Loucy (cell line): ENCODE measurements around the gene TBC1D7.

Source experiments
- H2AFZ ChIP-seq: fragments of 200-600 bp; sonication (generic); 2 replicates; pipeline ENCODE4 v1.6.0; 2016; ENCODE audit warnings: antibody characterized with exemption, mild to moderate bottlenecking, low read length, moderate library complexity
- H3F3A ChIP-seq: fragments of 200-600 bp; 2 replicates; pipeline ENCODE4 v1.6.0; 2016; ENCODE audit warnings: antibody characterized with exemption, low read depth, mild to moderate bottlenecking
- H3K27me3 ChIP-seq: fragments of 200-600 bp; sonication (generic); 2 replicates; pipeline ENCODE4 v1.6.1; 2014; ENCODE audit warnings: low read length, mild to moderate bottlenecking; ENCODE audit not compliant: insufficient read depth, poor library complexity, severe bottlenecking
- H3K36me3 ChIP-seq: fragments of 200-600 bp; sonication (generic); 2 replicates; pipeline ENCODE4 v1.6.1; 2016; ENCODE audit warnings: low read length; ENCODE audit not compliant: insufficient read depth
- H3K4me1 ChIP-seq: fragments of 200-600 bp; sonication (generic); 2 replicates; pipeline ENCODE4 v1.5.1; 2014; ENCODE audit warnings: low read length, mild to moderate bottlenecking; ENCODE audit not compliant: insufficient read depth, poor library complexity, severe bottlenecking
- H3K4me2 ChIP-seq: fragments of 200-600 bp; sonication (generic); 2 replicates; pipeline ENCODE4 v1.6.0; 2014; ENCODE audit warnings: antibody characterized with exemption, low read length, low read depth, mild to moderate bottlenecking; ENCODE audit not compliant: poor library complexity, severe bottlenecking
- H3K4me3 ChIP-seq: fragments of 200-600 bp; sonication (generic); 2 replicates; pipeline ENCODE4 v1.5.1; 2014; ENCODE audit warnings: low read length, mild to moderate bottlenecking, mixed read lengths; ENCODE audit not compliant: poor library complexity, severe bottlenecking
- H3K79me2 ChIP-seq: fragments of 200-600 bp; sonication (generic); 2 replicates; pipeline ENCODE4 v1.6.1; 2014; ENCODE audit warnings: low read length; ENCODE audit not compliant: insufficient read depth
- H3K9ac ChIP-seq: fragments of 200-600 bp; sonication (generic); 2 replicates; pipeline ENCODE4 v1.6.0; 2014; ENCODE audit warnings: mild to moderate bottlenecking, low read depth, low read length, moderate library complexity; ENCODE audit not compliant: poor library complexity, severe bottlenecking
- H3K9me2 ChIP-seq: fragments of 200-600 bp; sonication (generic); replicated peaks from 2 replicates; pipeline ENCODE4 v1.6.1; 2016; ENCODE audit warnings: low read depth, low read length, mixed read lengths
- H3K9me3 ChIP-seq: fragments of 200-600 bp; sonication (generic); 2 replicates; pipeline ENCODE4 v1.6.1; 2014; ENCODE audit warnings: mild to moderate bottlenecking, antibody characterized with exemption, low read length, low read depth; ENCODE audit not compliant: insufficient read depth
- H4K20me1 ChIP-seq: fragments of 200-600 bp; sonication (generic); 2 replicates; pipeline ENCODE4 v1.6.0; 2014; ENCODE audit warnings: antibody characterized with exemption, low read length, mild to moderate bottlenecking; ENCODE audit not compliant: insufficient read depth, poor library complexity, severe bottlenecking
- EZH2phosphoT487 ChIP-seq: fragments of 200-600 bp; IDR thresholded peaks from 2 replicates; pipeline ENCODE4 v1.6.1; 2018; ENCODE audit warnings: antibody characterized with exemption, mild to moderate bottlenecking, moderate library complexity, borderline replicate concordance
- TF ChIP-seq, protein P1 (sequence below): fragments of 200-600 bp; sonication (generic); conservative IDR thresholded peaks from 2 replicates; pipeline ENCODE4 v1.5.1; 2014; ENCODE audit warnings: mild to moderate bottlenecking, antibody characterized with exemption, low read length

TBC1D7 gene

DNA sequence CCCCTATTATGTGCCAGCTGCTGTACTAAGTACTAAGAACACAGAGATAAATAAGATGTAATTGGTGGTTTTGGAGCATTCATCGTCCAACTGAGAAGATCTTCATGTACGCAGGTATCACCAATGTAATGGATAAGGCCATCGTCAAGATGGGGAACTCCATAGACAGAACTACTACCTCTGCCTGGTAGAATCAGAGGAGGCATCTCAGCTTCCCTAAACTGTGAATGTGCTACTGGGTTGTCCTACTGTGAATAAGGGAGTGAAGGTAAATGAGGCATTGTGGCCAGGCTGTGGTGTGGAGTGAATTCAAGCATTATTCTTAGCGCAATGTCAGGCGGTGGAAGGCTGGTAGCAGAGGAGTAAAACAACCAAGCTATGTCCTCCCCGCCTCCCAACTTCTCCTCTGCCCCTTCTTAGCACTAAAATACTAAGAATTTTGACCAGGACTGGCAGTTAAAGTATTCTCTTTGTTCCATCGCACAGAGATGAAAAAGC lies 68.2 kb downstream of the TBC1D7 start:
- H3K79me2 ChIP-seq, result no peaks in the 10 kb centered on the region
- no peaks in the 10 kb centered on the region for H3K9me3 ChIP-seq
- TF ChIP-seq EZH2phosphoT487, result no peak
- TF ChIP-seq, protein P1, sequence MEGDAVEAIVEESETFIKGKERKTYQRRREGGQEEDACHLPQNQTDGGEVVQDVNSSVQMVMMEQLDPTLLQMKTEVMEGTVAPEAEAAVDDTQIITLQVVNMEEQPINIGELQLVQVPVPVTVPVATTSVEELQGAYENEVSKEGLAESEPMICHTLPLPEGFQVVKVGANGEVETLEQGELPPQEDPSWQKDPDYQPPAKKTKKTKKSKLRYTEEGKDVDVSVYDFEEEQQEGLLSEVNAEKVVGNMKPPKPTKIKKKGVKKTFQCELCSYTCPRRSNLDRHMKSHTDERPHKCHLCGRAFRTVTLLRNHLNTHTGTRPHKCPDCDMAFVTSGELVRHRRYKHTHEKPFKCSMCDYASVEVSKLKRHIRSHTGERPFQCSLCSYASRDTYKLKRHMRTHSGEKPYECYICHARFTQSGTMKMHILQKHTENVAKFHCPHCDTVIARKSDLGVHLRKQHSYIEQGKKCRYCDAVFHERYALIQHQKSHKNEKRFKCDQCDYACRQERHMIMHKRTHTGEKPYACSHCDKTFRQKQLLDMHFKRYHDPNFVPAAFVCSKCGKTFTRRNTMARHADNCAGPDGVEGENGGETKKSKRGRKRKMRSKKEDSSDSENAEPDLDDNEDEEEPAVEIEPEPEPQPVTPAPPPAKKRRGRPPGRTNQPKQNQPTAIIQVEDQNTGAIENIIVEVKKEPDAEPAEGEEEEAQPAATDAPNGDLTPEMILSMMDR, result no peak
- H3K36me3 ChIP-seq, result no peaks in the 10 kb centered on the region
- H3F3A ChIP-seq, result no peaks in the 10 kb centered on the region
- H3K4me1 ChIP-seq, result peaks cover 10% of the 10 kb centered on the region
- no peak overlapping the region for H3K9ac ChIP-seq
- no peaks in the 10 kb centered on the region for H4K20me1 ChIP-seq
- no peak overlapping the region for H3K4me2 ChIP-seq
- H3K27me3 ChIP-seq, result no peaks in the 10 kb centered on the region
- no peaks in the 10 kb centered on the region for H3K9me2 ChIP-seq
- H3K4me3 ChIP-seq, result no peak overlapping the region
- H2AFZ ChIP-seq, result no peak overlapping the region

- H3F3A ChIP-seq, result no peaks in the 10 kb centered on the region
- H3K36me3 ChIP-seq, result no peaks in the 10 kb centered on the region
- H3K9me3 ChIP-seq, result no peaks in the 10 kb centered on the region
- H3K9me2 ChIP-seq, result no peaks in the 10 kb centered on the region
- H2AFZ ChIP-seq, result no peak overlapping the region
- no peaks in the 10 kb centered on the region for H3K79me2 ChIP-seq
- H3K4me1 ChIP-seq, result peaks cover 10% of the 10 kb centered on the region
- H3K4me3 ChIP-seq, result no peak overlapping the region
- H3K4me2 ChIP-seq, result no peak overlapping the region
- no peak overlapping the region for H3K9ac ChIP-seq
- no peaks in the 10 kb centered on the region for H3K27me3 ChIP-seq
- H4K20me1 ChIP-seq, result no peaks in the 10 kb centered on the region
- TF ChIP-seq, protein P1, result no peak
- no peak for TF ChIP-seq EZH2phosphoT487
Observed at GRCh38 chr6:13259393-13259792, 68.9 kb downstream of the TBC1D7 start.

DNA sequence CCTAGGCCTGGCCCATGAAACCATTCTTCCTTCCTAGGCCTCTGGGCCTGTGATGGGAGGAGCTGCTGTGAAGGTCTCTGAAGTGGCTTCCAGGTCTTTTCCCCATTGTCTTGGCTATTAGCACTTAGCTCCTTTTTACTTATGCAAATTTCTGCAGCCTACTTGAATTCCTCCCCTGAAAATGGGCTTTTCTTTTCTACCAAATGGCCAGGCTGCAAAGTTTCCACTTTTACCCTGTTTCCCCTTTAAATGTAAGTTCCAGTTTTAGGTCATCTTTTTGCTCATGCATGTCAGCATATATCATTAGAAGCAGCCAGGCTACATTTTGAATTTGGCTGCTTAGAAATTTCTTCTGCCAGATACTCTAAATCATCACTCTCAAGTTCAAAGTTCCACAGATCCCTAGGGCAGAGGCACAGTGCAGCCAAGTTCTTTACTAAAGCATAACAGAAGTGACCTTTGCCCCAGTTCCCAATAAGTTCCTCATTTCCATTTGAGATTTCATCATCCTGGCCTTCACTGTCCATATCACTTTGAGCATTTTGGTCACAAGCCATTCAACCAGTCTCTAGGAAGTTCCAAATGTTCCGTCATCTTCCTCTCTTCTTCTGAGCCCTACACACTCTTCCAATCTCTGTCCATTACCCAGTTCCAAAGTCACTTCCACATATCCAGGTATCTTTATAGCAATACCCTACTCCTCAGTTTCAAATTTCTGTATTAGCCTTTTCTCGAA lies 71.9 kb downstream of the TBC1D7 start:
- Histone ChIP-seq H2AFZ (no peak overlapping the region), H3K4me1 (peaks cover 5% of the 10 kb centered on the region), H3F3A (no peaks in the 10 kb centered on the region), H3K36me3 (no peaks in the 10 kb centered on the region), H3K9ac (no peak overlapping the region), H3K79me2 (no peaks in the 10 kb centered on the region), H3K4me2 (no peak overlapping the region), H4K20me1 (no peaks in the 10 kb centered on the region), H3K27me3 (peaks cover 6% of the 10 kb centered on the region), H3K9me3 (no peaks in the 10 kb centered on the region), H3K4me3 (no peak overlapping the region), H3K9me2 (no peaks in the 10 kb centered on the region)
- TF ChIP-seq, protein P1, result no peak
- TF ChIP-seq EZH2phosphoT487, result no peak
